DMS79 (cell line): Measurements from ENCODE around the gene ARHGAP8.

Experiments
- DNase-seq: peaks from one replicate; lab custom pipeline; 2025; lab: John Stamatoyannopoulos, UW

Gene ARHGAP8

GRCh38 chr22:44862281-44862680 lies 109.9 kb downstream of the ARHGAP8 start:
- DNase-seq, result no peak

DNA sequence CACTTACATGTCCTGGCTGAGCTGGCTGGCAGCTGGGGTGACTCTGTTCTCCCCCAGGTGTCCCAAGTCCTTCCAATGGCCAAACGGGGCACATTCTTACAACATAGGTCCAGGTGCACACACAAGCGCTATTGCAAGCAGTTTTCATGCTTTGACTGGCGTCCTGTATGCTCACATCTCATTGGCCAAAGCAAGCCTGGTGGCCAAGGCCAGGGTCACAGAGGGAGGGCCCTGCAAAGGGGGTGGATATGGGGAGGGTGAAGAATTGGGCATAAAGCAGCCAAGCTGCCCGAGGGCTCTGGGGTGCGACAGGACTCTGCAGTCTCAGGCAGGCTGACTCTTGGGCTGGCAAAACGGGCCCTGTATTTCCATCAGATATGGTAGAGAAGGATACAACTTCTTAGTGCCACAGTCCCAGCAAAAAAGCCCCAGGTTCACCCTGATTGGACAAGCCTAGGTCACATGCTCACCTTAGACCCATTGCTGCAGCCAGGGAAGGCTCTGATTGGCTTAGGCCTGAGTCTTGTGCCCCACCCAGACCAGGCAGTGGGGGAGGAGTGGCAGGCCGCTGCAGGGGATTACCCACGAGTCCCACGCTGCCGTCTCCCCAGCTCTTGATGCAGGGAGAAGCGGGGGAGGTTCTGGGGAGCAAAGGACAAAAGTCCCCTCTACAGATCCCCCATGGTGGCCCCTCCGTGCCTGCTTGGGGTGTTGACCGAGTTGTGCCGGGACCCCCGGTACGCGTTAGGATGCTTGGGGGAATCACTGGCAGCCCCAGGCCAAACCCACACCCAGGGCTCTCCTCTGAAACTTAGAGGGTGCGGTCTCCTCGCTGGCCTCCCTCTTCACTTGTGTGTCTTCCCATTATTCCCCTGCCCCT lies 110.8 kb downstream of the ARHGAP8 start:
- DNase-seq, result no peak

DNA sequence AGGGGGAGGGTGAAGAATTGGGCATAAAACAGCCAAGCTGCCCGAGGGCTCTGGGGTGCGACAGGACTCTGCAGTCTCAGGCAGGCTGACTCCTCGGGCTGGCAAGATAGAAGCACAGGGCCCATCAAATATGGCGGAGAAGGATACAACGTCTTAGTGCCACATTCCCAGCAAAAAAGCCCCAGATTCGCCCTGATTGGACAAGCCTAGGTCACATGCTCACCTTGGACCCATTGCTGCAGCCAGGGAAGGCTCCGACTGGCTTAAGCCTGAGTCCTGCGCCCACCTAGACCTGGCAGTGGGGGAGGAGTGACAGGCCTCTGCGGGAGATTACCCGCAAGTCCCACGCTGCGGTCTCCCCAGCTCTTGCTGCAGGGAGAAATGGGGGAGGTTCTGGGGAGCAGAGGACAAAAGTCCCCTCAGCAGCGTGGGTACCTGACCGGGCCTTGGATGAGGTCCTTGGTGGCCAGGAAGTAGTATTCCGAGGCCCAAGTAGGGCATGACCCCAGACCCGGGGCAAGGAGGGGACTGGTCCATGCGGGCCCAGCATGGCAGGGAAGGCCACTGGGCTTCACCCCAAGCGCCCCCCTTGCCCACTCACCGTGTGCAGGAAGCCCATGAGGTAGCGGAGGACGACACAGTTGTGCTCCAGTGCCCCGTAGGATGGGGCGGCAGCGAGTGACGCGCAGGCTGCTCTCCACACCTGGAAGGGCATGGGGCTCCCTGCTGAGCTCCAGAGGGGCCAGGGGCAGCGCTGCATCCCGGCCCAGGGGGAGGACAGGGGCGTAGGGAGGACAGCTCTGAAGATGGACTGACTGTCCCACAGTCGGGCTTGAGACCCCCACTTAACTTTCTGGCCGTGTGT lies 113.0 kb downstream of the ARHGAP8 start:
- DNase-seq, result no peak

DNA sequence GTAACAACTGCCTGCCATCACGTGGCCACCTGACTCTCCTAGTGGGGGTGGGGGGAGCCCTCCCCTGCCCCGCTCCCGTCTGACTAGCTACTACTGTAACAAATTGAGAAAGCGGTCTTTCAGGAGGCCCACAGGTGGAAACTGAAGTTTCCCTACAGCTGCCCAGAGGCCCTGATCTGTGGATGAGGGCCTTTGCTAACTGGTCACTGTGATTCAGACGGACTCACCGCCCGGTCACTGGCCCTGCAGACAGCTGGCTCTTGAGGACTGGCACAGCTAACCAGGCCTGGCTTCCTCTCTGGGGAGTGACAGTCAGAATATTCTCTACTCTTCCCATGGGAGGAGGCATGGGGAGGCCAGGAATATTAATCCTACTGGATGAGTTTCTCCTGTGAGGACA lies 116.8 kb downstream of the ARHGAP8 start:
- no peak for DNase-seq

- no peak for DNase-seq
Measured at GRCh38 chr22:44870021-44870420, 117.6 kb downstream of the ARHGAP8 start.

GRCh38 chr22:44871782-44872181 lies 119.4 kb downstream of the ARHGAP8 start:
- no peak for DNase-seq

DNA sequence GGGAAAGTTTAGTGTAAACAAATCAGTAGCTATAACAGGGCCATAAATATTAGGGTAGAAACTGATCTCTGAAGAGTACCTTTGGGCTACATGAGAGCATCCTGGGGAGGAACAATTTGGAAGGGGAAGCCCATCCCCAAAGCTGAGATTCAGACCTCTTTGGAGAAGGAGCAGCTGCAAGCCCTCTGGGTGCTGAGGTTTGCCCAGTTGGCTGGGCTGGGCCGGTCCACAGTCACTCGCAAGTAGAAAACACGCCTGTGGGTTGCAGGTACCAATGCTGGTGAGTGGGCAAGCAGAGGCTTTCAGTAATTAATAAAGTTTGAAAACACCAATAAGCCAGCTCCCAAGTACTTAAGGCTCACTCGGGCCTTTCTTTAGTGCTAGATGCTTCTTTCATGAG lies 124.5 kb downstream of the ARHGAP8 start:
- no peak for DNase-seq

- no peak for DNase-seq
Measured at GRCh38 chr22:44878483-44879300, 126.3 kb downstream of the ARHGAP8 start.

DNA sequence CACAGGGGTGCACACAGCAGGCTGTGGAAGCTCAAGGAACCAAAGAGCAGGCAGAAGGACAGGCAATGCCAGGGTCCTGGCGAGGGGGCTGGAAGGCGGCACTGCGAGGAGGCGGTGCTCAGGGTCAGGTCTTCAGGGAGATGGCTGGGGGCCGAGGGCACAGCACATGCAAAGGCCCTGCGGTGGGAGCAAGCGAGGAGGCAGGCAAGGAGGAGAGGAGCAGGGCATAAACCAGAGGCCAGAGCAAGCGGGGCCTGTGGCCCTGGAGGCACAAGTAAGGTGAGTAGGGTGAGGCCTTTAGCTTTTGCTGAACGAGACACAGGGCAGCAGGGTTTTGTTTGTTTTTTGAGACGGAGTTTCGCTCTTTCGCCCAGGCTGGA lies 126.9 kb downstream of the ARHGAP8 start:
- no peak for DNase-seq

DNA sequence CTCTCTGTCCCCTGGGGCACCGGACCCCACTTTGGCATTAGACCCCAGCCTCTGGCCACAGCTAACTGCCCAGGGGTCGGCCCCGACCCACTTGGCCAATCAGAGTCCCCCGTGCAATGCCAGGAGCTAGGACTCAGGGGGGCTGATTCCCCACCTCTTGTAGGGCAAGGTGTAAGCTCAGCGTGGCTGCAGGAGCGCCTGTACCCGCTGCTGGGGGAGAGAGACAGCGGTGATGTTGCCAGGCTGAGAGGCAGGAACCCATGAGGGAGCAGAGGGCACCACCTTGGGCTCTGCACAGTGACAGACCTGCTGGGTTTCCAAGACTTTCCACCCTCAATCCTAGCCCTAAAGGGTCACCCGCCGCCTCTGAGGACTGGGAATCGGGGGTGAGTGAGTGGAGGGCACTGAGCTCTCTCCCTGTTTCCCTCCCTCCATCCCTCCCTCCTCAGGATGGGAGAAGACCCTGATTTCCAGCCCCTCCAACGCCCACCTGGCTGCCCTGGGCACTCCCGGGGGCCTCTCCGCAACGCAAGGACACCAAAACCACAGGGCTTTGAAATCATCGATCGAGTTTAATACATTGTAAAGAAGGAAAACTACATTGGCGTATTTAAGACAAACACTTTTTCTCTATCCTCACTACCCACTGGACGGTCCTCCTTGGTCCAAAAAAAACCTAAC lies 128.4 kb downstream of the ARHGAP8 start:
- no peak for DNase-seq

DNA sequence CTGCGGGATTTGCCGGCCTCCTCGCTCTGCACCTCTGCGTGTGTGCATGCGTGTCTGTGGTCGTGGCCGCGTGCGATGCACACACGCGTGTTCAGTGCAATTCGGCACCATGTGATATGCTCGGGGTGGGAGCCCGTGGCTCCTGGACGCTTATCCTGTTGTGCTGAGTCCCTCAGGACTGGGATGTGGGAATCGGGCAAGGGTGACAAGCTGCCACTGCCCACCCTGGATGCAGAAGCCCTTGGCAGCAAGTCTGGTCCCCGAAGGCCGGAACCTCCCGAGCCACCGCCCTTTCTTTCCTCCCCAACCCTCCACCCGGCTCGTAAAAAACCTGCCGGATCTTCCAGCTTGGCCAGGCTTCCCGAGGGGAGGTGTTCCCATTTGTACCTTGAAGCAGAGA lies 129.2 kb downstream of the ARHGAP8 start:
- no peak for DNase-seq

GRCh38 chr22:44882226-44882905 lies 130.0 kb downstream of the ARHGAP8 start:
- no peak for DNase-seq

DNA sequence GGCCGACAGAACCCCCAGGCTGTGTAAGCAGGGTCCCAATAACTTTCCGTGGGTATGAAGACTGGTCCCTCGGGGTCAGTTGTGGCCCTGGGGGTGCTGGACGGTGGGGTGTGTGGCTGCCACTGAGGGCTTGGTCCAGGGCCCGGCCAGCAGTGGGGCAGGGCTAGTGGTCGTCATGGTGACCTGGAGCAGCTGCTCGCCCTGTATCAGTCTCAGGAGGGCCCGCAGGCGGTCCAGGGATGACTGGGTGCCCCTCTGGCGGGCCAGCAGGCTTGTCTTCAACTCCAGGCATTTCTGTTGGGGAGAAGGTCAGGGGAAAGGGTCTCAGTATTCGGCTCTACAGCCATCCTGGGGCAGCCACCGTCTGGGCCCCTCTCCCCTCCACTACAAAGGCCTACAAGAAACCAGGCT lies 130.6 kb downstream of the ARHGAP8 start:
- no peak for DNase-seq

- no peak for DNase-seq
Measured at GRCh38 chr22:44884562-44884961, 132.2 kb downstream of the ARHGAP8 start.

GRCh38 chr22:44884968-44885805 lies 132.8 kb downstream of the ARHGAP8 start:
- no peak for DNase-seq

GRCh38 chr22:44885806-44886360 lies 133.5 kb downstream of the ARHGAP8 start:
- DNase-seq, result no peak

DNA sequence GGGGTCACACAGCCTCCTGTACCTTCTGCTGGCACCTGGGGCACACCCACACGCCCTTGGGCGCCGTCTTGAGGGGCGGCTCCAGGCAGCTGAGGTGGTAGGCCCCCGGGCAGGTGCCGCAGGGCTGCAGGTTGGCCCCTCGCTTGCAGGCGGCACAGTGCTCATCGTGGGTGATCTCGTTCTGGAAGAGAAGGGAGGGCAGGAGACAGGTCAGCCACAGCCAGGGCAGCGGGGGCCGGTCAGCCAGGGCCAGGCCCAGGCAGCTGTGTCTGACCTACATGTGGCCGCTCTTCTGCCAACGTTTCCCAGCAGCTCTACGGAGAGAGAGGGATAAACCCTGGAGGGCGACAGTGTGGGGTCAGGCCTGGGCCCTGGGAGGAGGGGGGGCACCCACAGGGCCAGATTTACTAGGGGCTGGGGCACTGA lies 135.6 kb downstream of the ARHGAP8 start:
- no peak for DNase-seq

GRCh38 chr22:44888491-44889254 lies 136.3 kb downstream of the ARHGAP8 start:
- DNase-seq, result no peak
